Vagina (tissue), 2 donors: ENCODE measurements around the gene RASGRP1.

ENCODE experiments used
- POLR2A ChIP-seq, 2 donors: fragments of 450-650 bp; IDR thresholded peaks; one replicate each; pipeline ENCODE4 v1.6.1; 2017; ENCODE audit warnings: antibody characterized with exemption in 2 of 2, mild to moderate bottlenecking in 2 of 2, moderate library complexity in 2 of 2
- POLR2AphosphoS5 ChIP-seq, 2 donors: sonication (generic); formaldehyde crosslinking; IDR thresholded peaks; one replicate each; pipeline ENCODE4 v1.9.0; 2017; ENCODE audit warnings: antibody characterized with exemption in 2 of 2, mild to moderate bottlenecking in 2 of 2, low read depth in 1 of 2; ENCODE audit not compliant: insufficient read depth in 1 of 2
- TF ChIP-seq, protein P1 (sequence below), 3 experiments: fragments of 450-650 bp in 2 of 3; fragments of 200-600 bp in 1 of 3; sonication (generic) in 1 of 3; IDR thresholded peaks; one replicate each; pipeline ENCODE4 v1.5.1; 2017 to 2019; ENCODE audit warnings: antibody characterized with exemption in 3 of 3, mild to moderate bottlenecking in 2 of 3, moderate library complexity in 2 of 3

DNA sequence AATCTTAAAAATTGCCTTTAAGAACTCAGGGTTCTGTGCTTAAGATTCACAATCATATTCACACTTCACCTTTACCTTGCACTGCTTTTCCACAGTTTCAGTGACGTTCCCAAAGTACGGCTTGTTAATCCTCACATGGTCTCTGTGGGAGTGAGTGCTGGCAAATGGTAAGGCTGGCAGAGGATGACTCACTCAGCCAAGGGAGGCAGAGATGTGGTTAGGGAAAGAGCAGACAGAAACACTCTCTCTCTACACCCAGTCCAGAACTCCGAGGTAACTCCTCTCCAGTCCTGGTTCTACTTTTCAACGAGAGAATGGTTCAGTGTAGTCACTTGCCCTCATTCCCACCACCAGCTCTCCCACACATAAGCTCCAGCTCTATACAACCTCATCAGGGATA, 33.1 kb downstream of the RASGRP1 start:
- TF ChIP-seq POLR2A (IDR thresholded peaks at IDR 0.05), result no peak
- TF ChIP-seq, protein P1, sequence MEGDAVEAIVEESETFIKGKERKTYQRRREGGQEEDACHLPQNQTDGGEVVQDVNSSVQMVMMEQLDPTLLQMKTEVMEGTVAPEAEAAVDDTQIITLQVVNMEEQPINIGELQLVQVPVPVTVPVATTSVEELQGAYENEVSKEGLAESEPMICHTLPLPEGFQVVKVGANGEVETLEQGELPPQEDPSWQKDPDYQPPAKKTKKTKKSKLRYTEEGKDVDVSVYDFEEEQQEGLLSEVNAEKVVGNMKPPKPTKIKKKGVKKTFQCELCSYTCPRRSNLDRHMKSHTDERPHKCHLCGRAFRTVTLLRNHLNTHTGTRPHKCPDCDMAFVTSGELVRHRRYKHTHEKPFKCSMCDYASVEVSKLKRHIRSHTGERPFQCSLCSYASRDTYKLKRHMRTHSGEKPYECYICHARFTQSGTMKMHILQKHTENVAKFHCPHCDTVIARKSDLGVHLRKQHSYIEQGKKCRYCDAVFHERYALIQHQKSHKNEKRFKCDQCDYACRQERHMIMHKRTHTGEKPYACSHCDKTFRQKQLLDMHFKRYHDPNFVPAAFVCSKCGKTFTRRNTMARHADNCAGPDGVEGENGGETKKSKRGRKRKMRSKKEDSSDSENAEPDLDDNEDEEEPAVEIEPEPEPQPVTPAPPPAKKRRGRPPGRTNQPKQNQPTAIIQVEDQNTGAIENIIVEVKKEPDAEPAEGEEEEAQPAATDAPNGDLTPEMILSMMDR (IDR thresholded peaks at IDR 0.05), result no peak
- TF ChIP-seq POLR2AphosphoS5 (IDR thresholded peaks at IDR 0.05; ENCODE audit: insufficient read depth in 1 of 2, low read depth in 1 of 2), result no peak
